GM21825 (cell line): Measurements from ENCODE around the gene CHCHD4.
"Not testable (repeated sequence)": the region's sequence is repeated elsewhere in the genome, so short reads cannot be mapped to it uniquely, and the experiment has no call there.

Experiments
- ATAC-seq: cut with Tn5 transposase; IDR thresholded peaks from one replicate; pipeline ENCODE4 v1.9.1; 2021; ENCODE audit warnings: mild to moderate bottlenecking, moderate library complexity; ENCODE audit not compliant: unreplicated experiment

Gene CHCHD4

DNA sequence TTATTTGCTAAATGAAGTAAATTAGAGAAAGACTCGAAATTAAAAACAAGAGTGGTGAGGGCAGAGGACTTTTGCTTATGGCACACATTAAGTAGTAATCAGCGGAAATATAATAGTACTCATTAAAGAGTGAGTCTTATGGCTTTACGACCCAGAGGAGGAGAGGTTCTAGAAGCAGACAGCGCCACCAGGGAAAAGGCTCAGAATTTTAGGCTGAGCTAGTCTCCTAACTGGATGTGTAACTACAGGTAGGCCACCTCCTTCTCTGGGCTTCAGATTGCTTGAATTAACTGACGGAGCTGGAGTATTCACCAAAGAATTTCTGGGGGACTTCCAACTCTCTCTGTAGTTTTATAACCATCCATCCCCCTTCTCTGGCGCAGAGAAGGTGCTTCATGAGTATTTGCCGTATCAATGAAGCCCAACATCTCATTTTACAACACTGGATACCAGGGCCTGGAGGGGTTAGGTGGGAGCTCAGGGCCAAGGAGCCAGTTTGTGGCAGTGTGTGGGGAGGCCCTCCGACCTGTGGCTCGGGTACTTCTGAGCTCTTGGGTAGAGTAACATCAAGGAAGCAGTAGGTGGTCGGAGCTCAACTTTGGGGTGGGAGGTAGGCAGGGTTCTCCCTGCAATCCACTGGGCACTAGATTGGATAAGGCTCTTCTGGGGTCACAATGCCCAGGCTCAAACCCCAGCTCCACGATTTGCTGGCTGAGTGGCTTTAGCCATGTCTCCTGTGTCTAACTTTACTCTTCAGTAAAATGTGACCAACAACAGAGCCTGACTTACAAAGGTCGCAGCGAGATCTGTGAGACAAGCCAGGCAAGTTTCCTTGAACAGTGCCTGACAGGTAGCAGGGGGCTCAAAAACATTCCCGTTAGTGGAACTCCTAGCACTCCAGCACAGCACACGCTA is 1.1 kb downstream of the CHCHD4 start:
- ATAC-seq = no peak

DNA sequence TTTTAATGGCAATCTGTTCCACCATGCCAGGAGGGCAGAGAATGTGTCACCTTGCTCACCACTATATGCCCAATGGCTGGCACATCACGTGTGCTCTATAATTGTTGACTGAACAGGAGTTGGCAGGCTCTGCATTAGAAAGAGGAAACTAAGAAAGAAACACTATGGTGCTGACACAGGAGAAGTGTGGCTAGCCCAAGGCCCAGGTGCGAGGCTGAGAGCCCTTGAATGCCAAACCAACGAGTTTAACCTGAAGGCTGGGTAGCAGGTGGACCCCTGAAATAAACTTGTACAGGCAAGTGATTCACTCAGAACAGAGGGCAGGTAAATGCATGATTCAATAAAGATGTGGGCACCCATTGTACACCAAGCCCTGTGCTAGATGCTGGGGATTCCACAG is 2.4 kb downstream of the CHCHD4 start:
- no peak for ATAC-seq

DNA sequence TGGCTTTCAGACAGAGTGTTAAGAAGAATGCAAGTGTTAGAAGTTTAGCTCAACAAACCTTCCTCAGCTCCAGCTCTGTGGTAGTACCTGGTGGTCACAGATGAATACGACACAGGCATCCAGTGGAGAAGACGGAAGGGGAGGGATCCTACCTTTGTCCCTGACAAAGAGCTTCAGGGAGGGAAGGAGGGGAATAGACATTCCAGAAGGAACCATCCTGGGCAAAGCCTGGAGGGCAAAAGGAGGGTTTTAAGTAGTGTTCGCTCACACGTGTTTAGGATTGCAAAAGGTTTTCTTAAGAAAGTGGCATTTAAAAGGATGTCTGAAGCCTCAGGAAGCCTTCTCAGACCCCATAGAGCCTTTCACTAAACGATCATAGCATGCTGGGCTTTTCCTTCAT is 2.8 kb downstream of the CHCHD4 start:
- no peak for ATAC-seq

- not testable (repeated sequence) for ATAC-seq
Measured at GRCh38 chr3:14120921-14121448, 3.7 kb downstream of the CHCHD4 start.

DNA sequence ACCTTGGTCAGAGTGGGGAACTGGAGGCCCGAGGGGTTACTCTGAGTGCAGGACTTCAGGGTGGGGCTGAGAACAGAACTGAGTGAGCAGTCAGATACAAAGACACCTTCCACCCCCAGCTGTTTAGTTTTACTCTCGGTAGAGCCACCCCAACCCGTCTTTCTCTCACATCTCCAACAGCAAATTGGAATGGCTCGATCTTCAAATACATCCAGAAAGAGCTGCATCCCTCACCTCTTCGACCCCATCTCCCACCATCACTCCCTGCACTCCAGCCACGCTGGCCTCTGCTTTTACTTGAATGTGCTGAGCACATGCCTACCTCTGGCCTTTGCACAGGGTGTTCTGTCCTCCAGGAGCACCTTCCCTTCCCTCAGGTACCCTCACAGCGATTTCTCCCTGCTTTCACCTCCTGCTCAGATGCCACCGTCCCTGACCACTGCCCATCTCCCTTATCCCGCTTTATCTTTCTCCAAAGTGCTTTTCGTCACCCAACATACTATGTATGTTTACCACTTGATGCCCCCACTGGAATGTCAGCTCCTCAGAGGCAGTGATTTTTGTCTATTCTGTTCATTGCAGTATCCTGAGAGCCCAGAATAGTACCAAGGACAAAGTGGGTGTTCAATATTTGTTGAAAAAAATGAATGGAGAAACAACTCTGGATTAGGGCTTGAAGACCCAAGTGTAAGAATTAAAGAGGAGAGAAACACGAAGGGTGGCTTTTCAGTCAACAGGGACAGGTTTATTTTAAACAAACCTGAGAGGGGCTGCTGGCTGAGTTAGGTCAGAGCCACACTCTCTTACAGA is 4.4 kb downstream of the CHCHD4 start:
- no peak for ATAC-seq

GRCh38 chr3:14119651-14120050 is 5.0 kb downstream of the CHCHD4 start:
- no peak for ATAC-seq

DNA sequence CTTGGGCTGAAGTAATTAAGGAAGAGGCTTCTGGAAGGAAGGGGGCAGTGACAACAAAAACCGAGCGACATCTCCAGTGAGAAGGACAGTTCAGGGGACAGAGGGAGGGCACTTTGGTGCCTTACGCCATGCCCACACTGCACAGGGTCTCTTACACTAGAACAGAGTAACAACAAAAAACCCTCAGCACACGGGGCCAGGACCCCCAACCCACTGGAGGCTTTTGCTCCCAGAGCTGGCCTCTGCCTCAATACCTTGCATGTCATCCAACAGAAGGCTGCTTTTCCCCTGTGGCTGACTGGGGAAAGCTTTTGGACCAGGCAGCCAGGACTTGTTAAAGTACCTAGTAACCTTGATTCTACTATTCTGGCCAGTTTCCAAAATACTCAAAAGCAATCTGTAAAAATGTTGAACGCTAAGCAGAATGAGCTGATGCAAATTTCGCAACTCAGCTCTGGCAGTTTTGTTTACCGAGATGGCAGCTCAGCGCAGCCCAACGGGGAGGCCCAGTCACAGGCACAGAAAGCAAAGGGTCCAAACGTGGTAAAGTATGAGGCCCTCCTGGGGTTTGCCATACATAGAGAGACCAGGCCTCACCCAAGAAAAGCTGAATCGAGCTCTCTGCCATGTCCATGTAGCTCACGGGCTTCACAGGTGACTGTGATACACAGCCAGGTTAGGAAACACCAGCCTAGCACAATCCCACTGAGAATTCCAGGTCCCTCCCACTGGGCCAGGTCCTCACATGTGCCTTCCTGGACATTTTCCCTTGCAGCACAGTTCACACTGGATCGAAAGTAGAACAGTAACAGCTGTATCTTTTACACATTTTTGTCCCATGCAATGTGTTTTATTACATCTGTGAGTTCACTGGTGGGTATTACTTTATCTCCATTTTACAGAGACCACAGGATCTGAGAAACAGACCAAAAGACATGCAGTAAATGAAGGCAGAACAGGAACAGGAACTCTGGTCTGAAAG is 6.0 kb downstream of the CHCHD4 start:
- ATAC-seq = no peak

GRCh38 chr3:14117468-14118399 is 6.9 kb downstream of the CHCHD4 start:
- no peak for ATAC-seq

DNA sequence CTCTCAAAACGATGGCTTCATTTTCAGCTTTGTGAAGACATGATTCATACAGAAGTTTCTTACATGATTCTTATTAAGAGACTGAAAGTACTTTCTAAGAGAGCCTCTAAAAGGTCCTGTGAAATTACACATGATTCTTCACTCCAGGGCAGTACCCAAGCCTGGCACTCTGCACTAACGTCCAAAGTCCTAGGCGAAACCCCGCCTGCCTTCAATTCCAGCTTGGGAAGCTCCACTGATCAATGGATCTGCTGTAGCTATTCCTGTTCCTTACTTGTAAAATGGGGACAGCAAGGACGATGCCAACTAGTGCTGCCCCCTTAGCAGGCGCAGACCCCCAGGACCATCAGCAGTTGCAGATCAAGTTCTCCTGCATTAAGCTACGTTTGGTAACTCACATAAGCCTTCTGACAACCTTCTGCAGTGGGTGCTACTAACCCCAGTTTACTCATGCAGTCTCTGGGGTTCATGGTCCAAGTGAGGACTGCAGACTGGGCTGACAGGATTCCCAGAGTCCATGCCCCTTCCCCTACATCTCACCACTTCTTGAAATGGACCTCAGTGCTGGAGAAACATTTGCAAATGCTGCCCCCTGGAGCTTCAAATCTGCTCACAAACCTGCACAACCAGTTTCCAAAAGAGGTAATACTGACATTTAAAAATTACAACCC is 10.6 kb downstream of the CHCHD4 start:
- no peak for ATAC-seq

DNA sequence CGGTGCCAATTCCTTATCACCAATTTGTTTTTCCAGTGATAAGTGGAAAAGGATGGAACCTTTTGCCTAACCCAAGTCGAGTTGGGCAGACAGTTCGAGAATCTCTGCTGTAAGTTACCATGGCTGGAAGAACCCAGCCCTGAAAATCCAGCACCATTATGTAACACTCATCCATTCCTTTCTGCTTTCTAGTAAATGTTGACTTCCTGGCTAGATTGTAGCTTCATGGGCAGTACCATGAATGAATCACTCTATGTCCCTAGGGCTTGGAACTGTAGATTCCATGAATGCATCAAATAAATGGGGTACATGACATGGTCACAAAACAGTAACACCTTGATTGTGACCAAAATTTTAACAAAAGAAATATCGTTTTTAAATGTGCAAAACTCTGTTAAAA is 14.0 kb downstream of the CHCHD4 start:
- no peak for ATAC-seq

DNA sequence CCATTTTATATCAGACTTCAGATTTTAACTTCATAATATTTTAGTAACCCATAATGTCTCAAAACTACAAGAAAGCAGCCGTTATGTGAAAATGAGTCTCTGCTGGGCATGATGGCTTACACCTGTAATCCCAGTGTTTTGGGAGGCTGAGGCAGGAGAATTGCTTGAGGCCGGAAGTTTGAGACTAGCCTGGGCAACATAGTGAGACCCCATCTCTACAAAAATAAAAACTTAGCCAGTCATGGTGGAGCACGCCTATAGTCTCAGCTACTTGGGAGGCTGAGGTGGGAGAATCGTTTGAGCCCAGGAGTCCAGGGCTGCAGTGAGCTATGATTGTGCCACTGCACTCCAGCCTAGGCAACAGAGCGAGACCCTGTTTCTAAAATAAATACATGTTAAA is 14.8 kb downstream of the CHCHD4 start:
- ATAC-seq = not testable (repeated sequence)

DNA sequence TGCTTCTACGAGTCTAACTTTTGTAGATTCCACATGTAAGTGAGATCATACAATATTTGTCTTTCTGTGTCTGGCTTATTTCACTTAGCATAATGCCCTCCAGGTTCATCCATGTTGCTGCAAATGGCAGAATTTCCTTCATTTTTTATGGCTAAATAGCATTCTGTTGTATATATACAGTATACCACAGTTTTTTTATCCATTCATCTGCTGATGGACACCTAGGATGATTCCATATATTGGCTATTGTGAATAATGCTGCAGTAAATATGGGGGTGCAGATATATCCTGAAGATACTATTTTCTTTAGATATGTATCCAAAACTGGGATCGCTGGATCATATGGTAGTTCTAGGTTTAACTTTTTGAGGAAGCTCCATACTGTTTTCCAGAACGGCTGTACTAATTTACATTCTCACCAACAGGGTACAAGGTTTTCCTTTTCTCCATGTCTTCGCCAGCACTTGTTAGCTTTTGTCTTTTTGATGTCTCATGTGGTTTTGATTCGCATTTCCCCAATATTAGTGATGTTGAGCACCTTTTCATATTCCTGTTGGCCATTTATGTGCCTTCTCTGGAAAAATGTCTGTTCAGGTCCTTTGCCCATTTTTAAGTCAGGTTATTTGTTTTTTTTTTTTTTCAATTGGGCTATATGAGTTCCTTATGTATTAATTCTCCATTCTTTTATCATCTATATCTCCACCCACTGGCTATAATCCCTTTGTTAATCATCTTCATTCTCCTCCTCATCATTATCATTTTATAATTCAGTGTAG is 26.9 kb downstream of the CHCHD4 start:
- ATAC-seq = no peak

GRCh38 chr3:14096742-14097141 is 27.9 kb downstream of the CHCHD4 start:
- ATAC-seq = no peak

- ATAC-seq = no peak
Measured at GRCh38 chr3:14093831-14094230, 30.8 kb downstream of the CHCHD4 start.

DNA sequence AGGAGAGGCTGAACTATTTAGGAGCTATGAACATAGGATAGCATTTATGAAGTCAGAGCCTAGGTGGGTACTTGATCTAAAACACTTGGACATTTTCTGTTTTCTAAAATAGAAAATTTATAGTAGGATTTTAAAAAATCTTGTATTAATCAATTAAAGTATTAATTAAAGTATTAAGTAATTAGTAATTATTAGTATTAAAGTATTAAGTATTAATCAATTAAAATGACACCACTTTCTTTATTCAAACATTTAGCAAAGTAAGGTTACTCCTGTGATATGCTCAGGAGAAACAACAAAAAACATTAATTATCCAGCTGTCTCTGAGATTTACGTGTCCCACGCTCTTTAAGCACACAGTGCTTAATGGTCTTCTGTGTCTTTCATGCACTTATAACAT is 32.2 kb downstream of the CHCHD4 start:
- ATAC-seq = no peak

DNA sequence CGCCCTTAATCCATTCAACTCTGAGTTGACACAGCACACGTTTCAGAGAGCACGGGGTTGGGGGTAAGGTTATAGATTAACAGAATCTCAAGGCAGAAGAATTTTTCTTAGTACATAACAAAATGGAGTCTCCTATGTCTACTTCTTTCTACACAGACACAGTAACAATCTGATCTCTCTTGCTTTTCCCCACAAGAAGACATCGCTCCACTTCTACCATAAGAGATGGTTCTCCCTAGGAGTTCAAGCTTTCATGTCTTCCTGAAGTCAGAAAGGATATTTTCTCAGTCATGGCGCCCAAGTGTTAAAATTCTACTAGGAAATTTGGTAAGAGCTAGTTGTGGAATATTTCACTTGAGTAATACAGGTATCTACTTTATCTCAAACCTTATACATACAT is 32.7 kb downstream of the CHCHD4 start:
- not testable (repeated sequence) for ATAC-seq

DNA sequence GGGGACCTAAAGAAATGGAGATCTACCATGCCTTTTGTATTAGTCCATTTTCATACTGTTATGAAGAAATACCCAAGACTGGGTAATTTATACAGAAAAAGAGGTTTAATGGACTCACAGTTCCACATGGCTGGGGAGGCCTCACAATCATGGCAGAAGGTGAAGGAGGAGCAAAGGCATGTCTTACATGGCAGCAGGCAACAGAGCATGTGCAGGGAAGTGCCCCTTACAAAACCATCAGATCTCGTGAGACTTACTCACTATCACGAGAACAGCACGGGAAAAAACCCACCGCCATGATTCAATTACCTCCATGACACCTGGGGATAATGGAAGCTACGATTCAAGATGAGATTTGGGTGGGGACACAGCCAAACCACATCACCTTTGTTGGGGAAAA is 37.2 kb downstream of the CHCHD4 start:
- not testable (repeated sequence) for ATAC-seq

DNA sequence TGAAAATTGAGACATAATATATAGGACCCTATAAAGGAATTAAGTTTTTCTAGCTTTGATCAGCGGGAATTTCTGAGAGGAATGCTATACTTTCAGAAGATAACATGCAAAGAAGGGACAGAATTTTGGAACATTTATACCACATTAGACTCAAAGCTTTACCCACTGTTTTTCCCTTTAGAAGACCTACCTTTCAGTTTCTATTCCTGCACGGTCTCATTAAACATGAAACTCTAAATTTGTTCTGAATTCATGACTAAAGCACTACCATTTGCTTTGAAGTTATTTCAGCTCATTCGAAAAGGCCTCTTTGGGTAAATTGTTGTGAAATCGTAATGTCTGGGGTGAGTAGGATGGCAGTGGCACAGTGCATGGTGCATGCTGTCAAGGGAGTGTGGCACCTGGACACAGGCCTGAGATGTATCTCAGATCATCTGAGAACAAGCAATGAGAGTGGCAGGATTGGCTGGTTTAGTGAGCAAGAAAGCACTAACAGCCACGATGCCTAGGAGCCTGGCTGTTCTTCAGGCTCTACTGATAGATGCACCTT is 42.5 kb downstream of the CHCHD4 start:
- ATAC-seq = no peak
